NCI-H2029 (cell line): Measurements from ENCODE around the gene DNALI1.
A peak's percentile ranks its signal among the peaks of the same experiment; 100 is the strongest.
"Not testable (repeated sequence)": the region's sequence is repeated elsewhere in the genome, so short reads cannot be mapped to it uniquely, and the experiment has no call there.

Source experiments
- DNase-seq: peaks from one replicate; lab custom pipeline; 2025; lab: John Stamatoyannopoulos, UW

Gene DNALI1

DNA sequence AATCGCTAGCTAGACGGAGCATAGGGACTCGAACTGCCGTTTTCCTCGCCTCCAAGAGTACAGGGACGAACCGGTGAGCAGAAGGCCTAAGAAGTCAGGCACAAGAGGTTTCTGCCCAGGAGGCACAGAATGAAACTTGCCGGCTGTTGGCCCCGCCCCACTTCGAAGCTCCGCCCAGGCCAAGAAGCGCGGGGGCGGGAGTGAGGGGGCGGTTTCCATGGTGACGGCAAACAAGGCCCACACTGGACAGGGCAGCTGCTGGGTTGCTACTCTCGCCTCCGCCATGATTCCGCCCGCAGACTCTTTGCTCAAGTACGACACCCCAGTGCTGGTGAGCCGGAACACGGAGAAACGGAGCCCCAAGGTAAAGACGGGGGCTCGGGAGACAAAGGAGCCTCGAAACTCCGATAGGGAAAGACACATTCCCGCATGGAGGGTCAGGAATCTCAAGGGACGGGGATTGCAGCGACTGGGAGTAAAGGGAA, at the start of gene DNALI1:
Gene DNALI1 (plus strand): TSS at position 229 of the 485 bp plus-strand sequence. CDS start 55 bp downstream, at position 284.
- peak; percentile 99 for DNase-seq

DNA sequence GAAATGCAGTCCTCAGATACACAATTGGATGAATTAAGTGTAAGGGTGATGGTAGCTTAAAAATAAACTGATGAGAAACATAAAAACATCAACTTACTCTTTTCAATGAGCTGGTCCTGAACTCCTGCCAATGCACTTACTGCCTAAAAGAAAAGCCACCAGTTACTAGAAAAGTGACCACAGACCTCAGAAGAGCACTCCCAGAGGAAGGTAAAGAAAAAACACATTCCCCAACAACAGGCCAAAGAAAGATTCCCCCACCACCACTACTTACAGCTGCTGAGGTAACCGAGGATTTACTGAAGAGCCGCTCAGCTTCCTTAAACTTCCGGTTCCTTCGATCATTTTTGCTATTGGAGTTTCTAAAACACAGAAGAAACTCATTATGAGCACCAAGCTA, 47.6 kb upstream of the DNALI1 start:
- no peak for DNase-seq

DNA sequence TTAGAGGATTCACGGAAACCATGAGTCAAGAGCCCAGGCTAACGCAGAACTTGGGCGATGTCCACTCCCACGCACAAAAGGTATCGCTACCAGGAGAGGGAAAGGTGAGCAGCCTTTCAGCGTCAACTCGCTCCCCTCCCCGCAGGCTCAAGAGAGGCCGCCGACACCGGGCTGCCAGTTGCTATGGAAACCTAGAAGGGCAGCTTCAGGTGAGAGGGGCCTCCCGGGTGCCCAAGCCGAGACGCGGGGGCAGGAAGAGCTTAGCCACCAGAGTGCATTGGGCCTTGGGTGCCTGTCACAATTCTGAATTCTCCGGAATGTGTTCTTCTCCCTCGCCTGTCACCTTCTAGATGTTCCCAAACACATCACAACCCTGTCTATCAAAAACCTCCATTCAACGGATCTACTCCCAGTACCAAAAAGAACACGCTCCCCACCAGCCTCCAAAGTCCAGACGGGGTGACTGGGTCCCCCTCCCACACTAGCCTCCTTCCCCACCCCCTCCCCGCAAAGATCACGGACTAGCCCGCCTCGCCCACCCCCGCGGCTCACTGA, 42.9 kb upstream of the DNALI1 start:
- DNase-seq = peak; percentile 91

DNA sequence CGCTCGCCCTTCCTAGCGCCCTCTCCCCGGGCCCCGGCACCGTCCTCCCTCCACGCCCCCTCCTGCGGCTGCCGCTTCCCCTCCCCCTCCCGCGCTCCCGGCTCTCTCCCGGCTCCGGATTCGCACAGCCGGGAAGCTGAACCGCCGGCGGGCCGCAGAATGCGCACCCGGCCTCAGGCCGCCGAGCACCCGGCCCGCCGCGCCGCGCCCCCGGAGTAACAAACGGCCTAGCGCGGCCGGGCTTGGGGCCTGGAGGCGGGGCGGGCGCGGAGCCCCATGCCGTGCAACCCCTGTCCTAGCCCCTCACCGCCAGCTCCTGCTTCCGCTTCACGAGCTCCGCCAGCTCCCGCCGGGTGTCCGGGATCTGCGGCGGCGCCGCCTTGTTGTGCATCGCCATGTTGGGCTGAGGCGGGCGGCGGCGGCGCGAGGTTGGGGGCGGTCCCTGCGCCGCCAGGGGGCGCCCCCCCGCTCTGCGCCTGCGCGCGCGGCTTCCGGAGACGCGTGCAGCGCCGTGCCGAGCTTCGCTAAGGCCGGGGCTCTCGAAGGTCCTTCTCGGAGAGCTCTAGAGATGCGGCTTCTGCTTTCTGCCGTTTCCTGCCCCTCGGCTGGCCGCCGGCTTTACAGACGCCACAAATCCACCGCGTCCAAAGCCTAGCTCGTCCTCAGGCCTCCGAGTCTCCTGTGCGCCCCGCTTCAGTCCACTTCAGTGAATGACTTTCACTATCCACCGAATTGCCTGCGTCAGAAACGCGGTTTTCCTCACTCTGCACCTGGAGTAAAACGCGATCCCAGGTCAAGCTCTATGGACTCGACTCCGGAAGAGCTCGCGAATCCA, 42.2 kb upstream of the DNALI1 start, which contains the start of gene MEAF6:
Gene MEAF6 (minus strand): TSS at position 417 of the 835 bp plus-strand sequence. CDS start 20 bp downstream, at position 397.
- peak; percentile 99 for DNase-seq

DNA sequence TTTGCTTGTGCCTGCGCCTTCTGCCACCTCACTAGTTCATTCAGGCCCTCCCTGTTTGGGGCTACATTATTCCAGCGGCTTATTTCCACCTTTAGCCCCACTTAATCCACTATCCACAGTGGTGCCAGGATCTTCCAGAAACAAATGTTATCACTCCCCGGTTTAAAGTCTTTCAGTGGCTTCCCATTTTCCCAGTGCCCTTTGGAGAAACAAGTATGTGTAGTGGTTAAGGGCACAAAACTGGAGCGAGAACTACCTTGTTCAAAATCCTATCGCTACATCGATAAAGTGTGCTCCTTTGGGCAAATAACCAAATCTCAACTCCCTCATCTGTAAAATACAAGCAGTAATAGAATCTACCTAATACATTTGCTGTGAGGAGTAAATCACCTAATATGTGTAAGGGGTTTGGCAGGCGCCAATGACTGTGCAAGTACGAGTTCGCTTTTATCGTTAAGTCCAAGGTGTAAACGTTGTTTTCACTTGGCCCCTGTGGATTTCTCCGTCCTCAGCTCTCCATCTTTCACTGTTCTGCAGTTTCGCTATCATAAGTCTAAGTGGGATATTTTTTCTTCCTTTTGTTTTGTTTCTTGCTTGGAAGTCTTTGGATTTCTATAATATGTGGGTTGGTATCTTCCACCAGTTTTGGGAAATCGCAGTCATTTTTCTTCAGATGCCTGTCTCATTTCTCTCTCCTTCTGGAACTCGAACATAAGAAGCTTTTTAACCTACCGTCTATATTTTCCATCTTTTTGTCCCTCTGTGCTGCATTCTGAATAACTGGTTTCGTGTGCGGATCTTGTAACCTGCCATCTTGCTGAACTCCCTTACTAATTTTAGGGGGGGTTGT, 41.3 kb upstream of the DNALI1 start:
- DNase-seq = no peak

DNA sequence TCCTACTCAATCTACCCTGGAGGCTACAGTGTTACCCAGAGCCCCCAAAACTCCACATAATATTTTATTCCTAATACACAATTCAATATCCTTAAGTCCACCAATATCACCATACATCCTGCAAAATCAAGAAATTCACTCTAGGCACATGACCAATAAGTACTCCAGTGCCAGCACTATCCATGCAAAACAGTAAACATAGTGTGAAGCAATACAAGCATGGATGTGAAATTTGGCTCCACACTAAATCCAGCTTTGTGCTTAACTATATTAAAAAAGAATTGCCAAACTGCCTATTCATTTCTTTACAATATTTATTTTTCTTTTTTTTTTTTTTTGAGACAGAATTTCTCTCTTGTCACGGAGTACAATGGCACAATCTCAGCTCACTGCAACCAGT, 39.2 kb upstream of the DNALI1 start:
- no peak for DNase-seq

DNA sequence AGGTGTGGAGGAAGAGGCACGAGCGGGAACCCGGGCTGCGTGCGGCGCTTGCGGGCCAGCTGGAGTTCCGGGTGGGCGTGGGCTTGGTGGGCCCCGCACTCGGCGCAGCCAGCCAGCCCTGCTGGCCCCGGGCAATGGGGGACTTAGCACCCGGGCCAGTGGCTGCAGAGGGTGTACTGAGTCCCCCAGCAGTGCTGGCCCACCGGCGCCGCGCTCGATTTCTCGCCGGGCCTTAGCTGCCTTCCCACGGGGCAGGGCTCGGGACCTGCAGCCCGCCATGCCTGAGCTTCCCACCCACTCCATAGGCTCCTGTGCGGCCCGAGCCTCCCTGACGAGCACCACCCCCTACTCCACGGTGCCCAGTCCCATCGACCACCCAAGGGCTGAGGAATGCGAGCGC, 38.5 kb upstream of the DNALI1 start:
- DNase-seq = not testable (repeated sequence)

DNA sequence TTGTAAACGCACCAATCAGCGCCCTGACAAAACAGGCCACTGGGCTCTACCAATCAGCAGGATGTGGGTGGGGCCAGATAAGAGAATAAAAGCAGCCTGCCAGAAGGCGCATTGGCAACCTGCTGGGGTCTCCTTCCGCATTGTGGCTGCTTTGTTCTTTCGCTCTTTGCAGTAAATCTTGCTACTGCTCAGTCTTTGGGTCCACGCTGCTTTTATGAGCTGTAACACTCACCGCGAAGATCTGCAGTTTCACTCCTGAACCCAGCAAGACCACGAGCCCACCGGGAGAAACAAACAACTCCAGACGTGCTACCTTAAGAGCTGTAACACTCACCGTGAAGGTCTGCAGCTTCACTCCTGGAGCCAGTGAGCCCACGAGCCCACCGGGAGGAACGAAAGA, 37.8 kb upstream of the DNALI1 start:
- DNase-seq = not testable (repeated sequence)

DNA sequence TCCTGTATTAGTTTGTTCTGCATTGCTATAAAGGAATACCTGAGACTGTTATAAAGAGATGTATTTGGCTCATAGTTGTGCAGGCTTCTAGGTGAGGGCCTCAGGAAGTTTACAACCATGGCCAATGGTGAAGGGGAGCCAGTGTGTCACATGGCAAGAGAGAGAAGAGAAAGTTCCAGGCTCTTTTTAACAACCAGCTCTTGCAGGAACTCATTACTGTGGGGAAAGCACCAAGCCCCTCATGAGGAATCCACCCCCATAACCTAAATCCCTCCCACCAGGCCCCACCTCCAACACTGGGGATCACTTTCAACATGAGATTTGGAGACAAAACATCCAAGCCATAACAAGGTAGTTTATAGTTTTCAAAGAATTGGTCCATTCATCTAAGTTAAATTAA, 37.1 kb upstream of the DNALI1 start:
- DNase-seq = no peak

DNA sequence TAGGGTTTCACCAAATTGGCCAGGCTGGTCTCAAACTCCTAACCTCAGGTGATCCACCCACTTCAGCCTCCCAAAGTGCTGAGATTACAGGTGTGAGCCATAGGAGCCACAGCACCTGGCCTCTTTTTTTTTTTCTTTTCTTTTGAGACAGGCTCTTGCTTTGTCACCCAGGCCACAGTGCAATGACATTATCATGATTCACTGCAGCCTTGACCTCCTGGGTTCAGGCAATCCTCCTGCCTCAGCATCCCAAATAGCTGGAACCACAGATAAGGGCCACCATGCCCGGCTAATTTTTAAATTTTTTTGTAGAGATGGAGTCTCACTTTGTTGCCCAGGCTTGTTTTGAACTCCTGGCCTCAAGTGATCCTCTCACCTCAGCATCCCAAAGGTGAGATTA, 26.9 kb upstream of the DNALI1 start:
- DNase-seq = not testable (repeated sequence)

DNA sequence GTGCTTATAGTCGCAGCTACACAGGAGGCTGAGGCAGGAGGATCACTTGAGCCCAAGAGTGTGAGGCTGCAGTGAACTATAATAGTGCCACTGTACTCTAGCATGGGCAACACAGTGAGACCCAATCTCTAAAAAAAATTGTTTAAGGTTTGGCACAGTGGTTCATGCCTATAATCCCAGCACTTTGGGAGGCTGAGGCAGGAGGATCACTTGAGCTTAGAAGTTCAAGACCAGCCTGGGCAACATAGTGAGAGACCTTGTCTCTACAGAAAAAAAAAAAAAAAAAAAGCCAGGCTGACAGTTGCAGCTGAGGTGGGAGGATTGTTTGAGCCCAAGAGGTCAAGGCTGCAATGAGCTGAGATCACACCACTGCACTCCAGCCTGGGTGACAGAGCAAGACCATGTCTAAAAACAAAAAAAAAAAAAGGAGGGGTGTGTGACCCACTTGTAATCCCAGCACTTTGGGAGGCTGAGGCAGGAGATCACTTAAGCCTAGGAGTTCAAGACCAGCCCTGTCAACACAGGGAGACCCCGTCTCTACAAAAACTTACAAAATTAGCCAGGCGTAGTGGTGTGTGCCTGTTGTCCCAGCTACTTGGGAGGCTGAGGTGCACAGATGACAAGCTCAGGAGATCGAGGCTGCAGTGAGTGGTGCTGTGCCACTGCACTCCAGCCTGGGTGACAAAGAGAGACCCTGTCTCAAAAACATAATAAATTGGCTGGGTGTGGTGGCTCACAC, 24.2 kb upstream of the DNALI1 start:
- DNase-seq = not testable (repeated sequence)

DNA sequence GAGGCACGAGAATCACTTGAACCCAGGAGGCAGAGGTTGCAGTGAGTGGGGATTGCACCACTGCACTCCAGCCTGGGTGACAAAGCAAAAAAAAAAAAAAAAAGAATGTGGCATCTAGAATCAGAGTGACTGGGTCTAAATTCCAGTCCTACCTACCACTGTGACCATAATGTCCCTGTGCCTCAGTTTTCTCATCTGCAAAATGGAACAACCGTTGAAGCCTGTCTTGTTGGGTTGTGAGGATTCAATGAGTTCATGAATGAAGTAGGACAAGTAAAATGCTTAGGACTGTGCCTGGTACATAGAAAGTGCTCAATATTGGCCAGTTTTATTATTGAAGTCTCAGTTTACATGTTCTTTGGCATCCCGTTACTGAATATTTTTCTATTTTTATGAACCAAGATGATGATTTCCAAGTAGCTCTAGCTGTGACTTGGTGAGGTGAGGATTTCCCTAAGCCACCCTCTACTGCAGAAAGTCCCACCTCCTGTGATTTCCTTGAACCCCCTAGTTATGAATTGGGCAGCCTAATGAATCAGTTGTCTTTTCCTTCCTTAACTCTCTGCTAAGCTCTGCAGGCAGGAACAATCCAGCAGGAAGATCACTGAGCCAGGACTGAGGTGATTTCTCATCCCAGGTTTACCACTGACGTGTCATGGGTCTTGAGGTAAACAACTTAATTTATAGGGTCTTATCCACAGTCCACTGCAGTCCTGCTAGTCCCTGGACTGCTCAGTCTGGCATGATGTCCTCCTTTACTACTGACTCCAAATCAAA, 23.2 kb upstream of the DNALI1 start:
- DNase-seq = no peak

DNA sequence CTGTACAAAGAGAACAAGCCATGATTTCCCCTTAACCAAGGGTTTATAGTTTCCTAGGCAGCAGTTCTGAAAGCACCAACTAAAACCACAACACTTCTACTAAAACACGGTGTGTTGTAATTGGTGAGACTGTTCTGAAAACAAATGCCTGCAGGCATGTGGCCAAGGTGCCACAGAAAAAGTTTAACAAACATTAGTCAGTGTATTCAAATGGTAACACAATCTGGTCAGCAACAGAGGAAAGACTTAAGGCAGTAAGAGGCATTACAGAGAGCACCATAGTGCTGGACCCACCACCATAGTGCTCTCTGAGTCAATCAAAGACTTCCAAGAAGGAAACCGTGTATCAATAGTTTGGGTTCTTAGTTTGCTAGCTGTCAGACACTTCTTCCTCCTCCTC, 19.4 kb upstream of the DNALI1 start:
- DNase-seq = no peak

DNA sequence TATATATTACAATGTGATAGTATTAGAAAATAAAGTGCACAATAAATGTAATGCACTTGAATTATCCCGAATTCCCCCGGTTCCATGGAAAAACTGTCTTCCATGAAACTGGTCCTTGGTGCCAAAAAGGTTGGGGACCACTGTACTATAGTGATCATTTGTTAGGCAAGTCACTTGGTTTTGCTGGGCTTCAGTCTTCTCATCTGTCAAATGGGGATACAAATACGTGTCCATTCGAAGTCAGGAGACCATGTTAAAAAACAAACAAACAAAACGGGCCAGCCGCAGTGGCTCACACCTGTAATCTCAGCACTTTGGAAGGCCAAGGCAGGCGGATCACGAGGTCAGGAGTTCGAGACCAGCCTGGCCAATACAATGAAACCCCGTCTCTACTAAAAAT, 17.6 kb upstream of the DNALI1 start:
- not testable (repeated sequence) for DNase-seq

DNA sequence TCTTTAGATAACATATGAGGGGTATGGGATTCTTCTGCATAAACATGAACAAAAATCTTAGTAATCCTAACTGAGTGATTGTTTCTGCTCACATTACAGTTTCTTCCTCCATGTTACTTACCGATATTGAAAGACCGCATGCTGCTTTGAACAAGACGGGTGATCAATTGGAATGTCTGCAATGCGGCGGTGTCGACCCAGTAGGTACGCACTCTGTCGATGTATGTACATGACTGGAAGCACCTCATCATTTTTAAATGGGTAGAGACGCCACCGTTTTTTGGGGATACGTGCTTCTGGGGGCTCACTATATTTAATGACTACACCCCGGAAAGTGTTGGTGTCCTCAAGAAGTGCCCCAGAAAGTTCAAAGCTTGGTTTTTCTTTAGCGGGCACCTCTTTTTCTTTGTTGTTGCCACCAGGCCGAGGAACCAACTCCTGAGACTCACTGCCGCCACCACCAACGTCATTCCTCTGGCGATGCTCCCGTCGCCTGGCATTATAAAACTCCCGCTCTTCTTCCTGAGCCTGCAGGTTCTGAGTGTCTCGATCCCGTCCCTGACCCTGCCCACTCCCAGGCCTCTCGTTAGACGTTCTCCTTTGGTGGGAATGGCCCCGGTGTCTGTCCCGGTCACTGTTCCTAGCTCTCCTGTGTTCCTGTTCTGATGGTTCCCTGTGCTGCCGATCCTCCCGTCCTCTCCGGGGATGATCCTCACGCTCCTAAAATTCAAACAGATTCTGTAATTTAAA, 16.5 kb upstream of the DNALI1 start:
- DNase-seq = no peak

DNA sequence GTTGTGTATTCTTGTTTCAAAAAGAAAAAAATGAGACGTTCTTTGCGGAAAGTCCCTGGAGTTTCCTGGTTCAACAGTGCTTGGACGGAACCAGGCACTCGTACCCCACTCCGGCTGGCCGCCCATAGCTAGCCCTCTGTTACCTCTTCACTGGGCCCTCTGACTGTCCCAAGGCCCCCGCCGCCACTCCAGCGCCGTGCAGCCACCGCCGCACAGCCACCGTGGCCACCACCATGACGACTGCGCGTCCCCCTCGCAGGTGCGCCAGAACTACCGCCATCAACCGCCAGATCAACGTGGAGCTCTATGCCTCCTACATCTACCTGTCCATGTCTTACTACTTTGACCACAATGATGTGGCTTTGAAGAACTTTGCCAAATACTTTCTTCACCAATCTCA, 12.2 kb upstream of the DNALI1 start:
- DNase-seq = no peak

DNA sequence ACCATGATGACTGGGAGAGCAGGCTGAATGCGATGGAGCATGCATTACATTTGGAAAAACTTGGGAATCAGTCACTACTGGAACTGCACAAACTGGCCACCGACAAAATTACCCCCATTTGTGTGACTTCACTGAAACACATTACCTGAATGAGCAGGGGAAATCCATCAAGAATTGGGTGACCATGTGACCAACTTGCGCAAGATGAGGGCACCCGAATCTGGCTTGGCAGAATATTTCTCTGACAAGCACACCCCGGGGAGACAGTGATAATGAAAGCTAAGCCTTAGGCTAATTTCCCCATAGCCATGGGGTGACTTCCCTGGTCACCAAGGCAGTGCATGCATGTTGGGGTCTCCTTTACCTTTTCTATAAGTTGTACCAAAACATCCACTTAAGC, 11.7 kb upstream of the DNALI1 start:
- DNase-seq = no peak

DNA sequence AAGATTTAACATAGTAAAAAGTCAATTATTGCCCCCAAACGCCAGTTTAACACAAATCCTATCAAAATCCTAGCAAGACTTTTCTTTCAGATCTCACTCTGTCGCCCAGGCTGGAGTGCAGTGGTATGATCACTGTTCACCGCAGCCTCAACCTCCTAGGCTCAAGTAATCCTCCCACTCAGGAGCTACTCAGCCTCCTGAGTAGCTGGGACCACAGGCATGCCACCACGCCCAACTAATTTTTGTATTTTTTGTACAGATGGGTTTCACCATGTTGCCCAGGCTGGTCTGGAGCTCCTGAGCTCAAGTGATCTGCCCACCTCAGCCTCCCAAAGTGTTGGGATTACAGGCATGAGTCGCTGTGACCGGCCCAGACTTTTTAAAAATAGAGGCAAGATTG, 7.4 kb upstream of the DNALI1 start:
- DNase-seq = no peak

DNA sequence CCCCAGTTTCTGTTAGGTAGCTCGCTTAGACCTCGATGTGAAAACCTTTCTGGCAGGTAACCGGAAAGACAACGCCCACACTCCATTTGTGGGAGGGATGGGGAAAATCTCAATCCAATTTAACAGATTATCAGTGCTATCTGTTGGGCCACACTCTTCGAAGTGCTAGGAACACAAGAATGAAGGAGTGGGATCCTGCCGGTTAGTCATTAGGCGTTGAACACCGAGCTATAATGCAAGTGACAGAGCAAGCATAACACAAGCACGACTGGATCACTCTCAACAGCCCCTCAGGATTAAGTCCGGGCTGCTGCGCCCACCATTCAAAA, 3.2 kb upstream of the DNALI1 start:
- DNase-seq = no peak
